HCT116 (cell line): ENCODE measurements around the gene MRPL20. TPM values are rescaled to one million over a fixed set of nuclear protein-coding genes. Genes with fewer than 3 reads are reported as not detected.

ENCODE experiments used
- ATAC-seq: fragments of 200-7000 bp; cut with Tn5 transposase; 2 replicates; pipeline ENCODE4 v1.9.1; 2020; ENCODE audit warnings: mild to moderate bottlenecking, moderate library complexity
- BruUV-seq: library from RNA; stranded (reverse); fragments of 400-500 nt; replicated peaks from 2 replicates; lab custom pipeline; 2021; lab: Mats Ljungman, UMichigan
- CTCF ChIA-PET: fragments of 300-600 bp; sonication (Branson Sonifier 250); formaldehyde crosslinking; loops from one replicate; lab custom pipeline; 2021; ENCODE audit warnings: antibody characterized with exemption; lab: Charles Lee
- POLR2A ChIA-PET: fragments of 300-600, 350-600 bp; sonication (Branson Sonifier 250); formaldehyde crosslinking; loops from one replicate; lab custom pipeline; 2021; ENCODE audit warnings: antibody characterized with exemption; lab: Charles Lee
- RAD21 ChIA-PET, 2 experiments: fragments of 300-600 bp; sonication (Branson Sonifier 250); formaldehyde crosslinking; loops; one replicate each; lab custom pipeline; 2023; ENCODE audit warnings: low total read pairs in 2 of 2; ENCODE audit not compliant: uncharacterized antibody in 2 of 2, unreplicated experiment in 2 of 2, low non-redundant PET in 1 of 2; lab: Charles Lee
- DNase-seq: peaks from one replicate; pipeline ENCODE4 v3.0.0-alpha.2; 2010; ENCODE audit warnings: low read depth, low spot score
- H2AFZ ChIP-seq: fragments of 200-600 bp; shearing (Covaris generic), sonication (generic); 2 replicates; pipeline ENCODE4 v1.6.1; 2017; ENCODE audit warnings: low read depth, mixed run types, mixed read lengths, antibody characterized with exemption, low read length; ENCODE audit not compliant: poor library complexity, severe bottlenecking
- H3K27ac ChIP-seq: 2 replicates; pipeline ENCODE4 v1.5.1; 2012; ENCODE audit warnings: low read depth, low read length
- H3K27me3 ChIP-seq: fragments of 200-600 bp; sonication (generic); 2 replicates; pipeline ENCODE4 v1.6.1; 2016; ENCODE audit warnings: mixed run types, low read length, mixed read lengths; ENCODE audit not compliant: insufficient read depth
- H3K36me3 ChIP-seq, 2 experiments: fragments of 200-500 bp in 1 of 2; fragments of 200-600 bp in 1 of 2; sonication (Bioruptor generic) in 1 of 2; sonication (generic) in 1 of 2; 2 replicates each; pipeline versions ENCODE4 v1.5.1 to v1.6.1; 2014 to 2016; ENCODE audit warnings: low read length in 2 of 2, inconsistent platforms in 1 of 2, mixed read lengths in 1 of 2, mixed run types in 1 of 2; ENCODE audit not compliant: insufficient read depth in 2 of 2, control insufficient read depth in 1 of 2
- H3K4me1 ChIP-seq, 2 experiments: fragments of 200-600 bp in 1 of 2; sonication (generic) in 1 of 2; 2 replicates each; pipeline versions ENCODE4 v1.5.1 to v1.6.1; 2012 to 2017; ENCODE audit warnings: low read length in 2 of 2, inconsistent platforms in 1 of 2, mild to moderate bottlenecking in 1 of 2, mixed read lengths in 1 of 2, mixed run types in 1 of 2, moderate library complexity in 1 of 2; ENCODE audit not compliant: insufficient read depth in 2 of 2, control insufficient read depth in 1 of 2
- H3K4me2 ChIP-seq: fragments of 200-600 bp; sonication (generic); 2 replicates; pipeline ENCODE4 v1.6.1; 2017; ENCODE audit warnings: mixed run types, low read length, mixed read lengths
- H3K4me3 ChIP-seq, 2 experiments: fragments of 200-600 bp in 1 of 2; sonication (generic) in 1 of 2; replicated peaks in 1 of 2; 2 replicates each; pipeline ENCODE4 v1.5.1; 2011 to 2016; ENCODE audit warnings: low read length in 2 of 2, control low read depth in 1 of 2, low read depth in 1 of 2, mild to moderate bottlenecking in 1 of 2, mixed read lengths in 1 of 2, mixed run types in 1 of 2
- H3K79me2 ChIP-seq: fragments of 200-600 bp; sonication (generic); 2 replicates; pipeline ENCODE4 v1.6.1; 2017; ENCODE audit warnings: mild to moderate bottlenecking, mixed run types, low read length, moderate library complexity, mixed read lengths; ENCODE audit not compliant: insufficient read depth
- H3K9ac ChIP-seq: fragments of 200-600 bp; sonication (generic); 2 replicates; pipeline ENCODE4 v1.6.1; 2016; ENCODE audit warnings: low read length, mixed read lengths
- H3K9me2 ChIP-seq: fragments of 200-600 bp; sonication (generic), shearing (Covaris generic); 2 replicates; pipeline ENCODE4 v1.6.1; 2017; ENCODE audit warnings: mixed run types, mild to moderate bottlenecking, moderate library complexity; ENCODE audit not compliant: insufficient read depth
- H3K9me3 ChIP-seq, 2 experiments: fragments of 200-500 bp in 1 of 2; fragments of 200-600 bp in 1 of 2; sonication (Bioruptor generic) in 1 of 2; sonication (generic) in 1 of 2; 2 replicates each; pipeline ENCODE4 v1.6.1; 2014 to 2017; ENCODE audit warnings: low read length in 2 of 2, mixed read lengths in 2 of 2, inconsistent platforms in 1 of 2, low read depth in 1 of 2, mild to moderate bottlenecking in 1 of 2, mixed run types in 1 of 2, moderate library complexity in 1 of 2; ENCODE audit not compliant: control insufficient read depth in 1 of 2, insufficient read depth in 1 of 2
- H4K20me1 ChIP-seq: fragments of 200-600 bp; sonication (generic), shearing (Covaris generic); 2 replicates; pipeline ENCODE4 v1.6.1; 2017; ENCODE audit warnings: mixed run types, mild to moderate bottlenecking, moderate library complexity; ENCODE audit not compliant: insufficient read depth
- CBX3 ChIP-seq: IDR thresholded peaks from 2 replicates; pipeline ENCODE4 v1.6.1; 2012; ENCODE audit warnings: low read depth
- CEBPB ChIP-seq: IDR thresholded peaks from 2 replicates; pipeline ENCODE4 v1.6.1; 2012; ENCODE audit warnings: low read depth
- EGR1 ChIP-seq: IDR thresholded peaks from 2 replicates; pipeline ENCODE4 v1.6.1; 2012; ENCODE audit warnings: low read depth
- EZH2 ChIP-seq: fragments of 200-600 bp; sonication (generic); IDR thresholded peaks from 2 replicates; pipeline ENCODE4 v1.6.1; 2017; ENCODE audit warnings: antibody characterized with exemption, mixed run types
- EZH2phosphoT487 ChIP-seq: fragments of 200-600 bp; IDR thresholded peaks from 2 replicates; pipeline ENCODE4 v1.6.1; 2018; ENCODE audit warnings: antibody characterized with exemption, borderline replicate concordance
- FOSL1 ChIP-seq: IDR thresholded peaks from 2 replicates; pipeline ENCODE4 v1.6.1; 2012; ENCODE audit warnings: low read depth
- JUND ChIP-seq: IDR thresholded peaks from 2 replicates; pipeline ENCODE4 v1.6.1; 2012
- RAD21 ChIP-seq: IDR thresholded peaks from 2 replicates; pipeline ENCODE4 v1.6.1; 2012; ENCODE audit warnings: low read depth, mild to moderate bottlenecking
- SIN3A ChIP-seq: IDR thresholded peaks from 2 replicates; pipeline ENCODE4 v1.6.1; 2012; ENCODE audit warnings: low read depth
- SP1 ChIP-seq: IDR thresholded peaks from 2 replicates; pipeline ENCODE4 v1.6.1; 2012; ENCODE audit warnings: low read depth
- SRF ChIP-seq: IDR thresholded peaks from 2 replicates; pipeline ENCODE4 v1.6.1; 2012; ENCODE audit warnings: low read depth
- TCF7L2 ChIP-seq: IDR thresholded peaks from 2 replicates; pipeline ENCODE4 v1.7.0; 2011; ENCODE audit warnings: borderline replicate concordance, inconsistent platforms; ENCODE audit not compliant: insufficient read depth, insufficient read length; ENCODE audit errors: extremely low read depth
- YY1 ChIP-seq: IDR thresholded peaks from 2 replicates; pipeline ENCODE4 v1.6.1; 2011; ENCODE audit warnings: low read length, low read depth, moderate library complexity, mild to moderate bottlenecking; ENCODE audit not compliant: insufficient replicate concordance; ENCODE audit errors: extremely low read depth
- ZNF274 ChIP-seq: fragments of 200-500 bp; sonication (Bioruptor generic); IDR thresholded peaks from 2 replicates; pipeline ENCODE4 v1.6.1; 2014; ENCODE audit warnings: mild to moderate bottlenecking, low read depth, low read length, inconsistent platforms
- intact Hi-C: fragments of 100-400 bp; cut with micrococcal nuclease; formaldehyde crosslinking; loops from 2 replicates; pipeline ENCODE4 v1.10.0; 2022
- total RNA-seq: library from RNA; stranded (reverse); gene quantifications from one replicate; pipeline ENCODE4 v1.2.1, GENCODE V29; 2021; ENCODE audit not compliant: unreplicated experiment
- TF ChIP-seq, protein P1 (sequence below): IDR thresholded peaks from 2 replicates; pipeline ENCODE4 v1.6.1; 2012; ENCODE audit warnings: low read depth
- TF ChIP-seq, protein P2 (sequence below): IDR thresholded peaks from 2 replicates; pipeline ENCODE4 v1.6.1; 2011; ENCODE audit warnings: mild to moderate bottlenecking, low read length, moderate library complexity; ENCODE audit not compliant: insufficient replicate concordance; ENCODE audit errors: extremely low read depth
- TF ChIP-seq, protein P3 (sequence below): IDR thresholded peaks from 2 replicates; pipeline ENCODE4 v1.6.1; 2012

Gene MRPL20
- total RNA-seq, 1 experiment from 2014 or later, result 131 TPM

DNA sequence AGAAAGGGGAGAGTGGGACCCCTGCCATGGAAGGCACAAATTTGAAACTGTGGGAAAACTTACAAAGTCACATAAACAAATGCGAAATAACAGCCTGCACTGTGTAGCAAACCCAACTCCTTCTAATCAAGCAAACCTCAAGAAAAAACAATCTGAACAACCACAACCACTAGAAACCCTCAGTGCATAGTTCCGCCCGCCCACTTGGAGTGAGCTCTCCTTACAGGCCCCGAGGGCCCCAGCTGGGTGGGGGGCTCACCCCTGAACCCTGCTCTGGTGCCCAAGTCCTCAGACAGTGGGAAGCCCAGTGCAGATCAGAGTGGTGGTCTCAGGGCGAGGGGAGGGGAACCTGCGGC, 47.8 kb downstream of the MRPL20 start:
- Histone ChIP-seq H3K27ac (no peak overlapping the region), H2AFZ (no peak overlapping the region), H3K27me3 (no peaks in the 10 kb centered on the region), H3K9me2 (no peaks in the 10 kb centered on the region), H4K20me1 (no peaks in the 10 kb centered on the region), H3K9me3 (no peaks in the 10 kb centered on the region), H3K4me2 (no peak overlapping the region; the same call in 1 of the 2 replicates), H3K9ac (no peak overlapping the region), H3K79me2 (no peaks in the 10 kb centered on the region), H3K36me3 (no peaks in the 10 kb centered on the region), H3K4me1 (peaks cover 22 to 52% of the 10 kb centered on the region in 2 experiments), H3K4me3 (no peak overlapping the region)
- CTCF ChIA-PET, result no interaction called here
- POLR2A ChIA-PET, result no interaction called here
- no TSS peak for BruUV-seq
- DNase-seq (no peak), ATAC-seq (no peak)
- RAD21 ChIA-PET, result no interaction called here
- no peak for TF ChIP-seq ZNF274
- no peak for TF ChIP-seq FOSL1
- TF ChIP-seq, protein P1, sequence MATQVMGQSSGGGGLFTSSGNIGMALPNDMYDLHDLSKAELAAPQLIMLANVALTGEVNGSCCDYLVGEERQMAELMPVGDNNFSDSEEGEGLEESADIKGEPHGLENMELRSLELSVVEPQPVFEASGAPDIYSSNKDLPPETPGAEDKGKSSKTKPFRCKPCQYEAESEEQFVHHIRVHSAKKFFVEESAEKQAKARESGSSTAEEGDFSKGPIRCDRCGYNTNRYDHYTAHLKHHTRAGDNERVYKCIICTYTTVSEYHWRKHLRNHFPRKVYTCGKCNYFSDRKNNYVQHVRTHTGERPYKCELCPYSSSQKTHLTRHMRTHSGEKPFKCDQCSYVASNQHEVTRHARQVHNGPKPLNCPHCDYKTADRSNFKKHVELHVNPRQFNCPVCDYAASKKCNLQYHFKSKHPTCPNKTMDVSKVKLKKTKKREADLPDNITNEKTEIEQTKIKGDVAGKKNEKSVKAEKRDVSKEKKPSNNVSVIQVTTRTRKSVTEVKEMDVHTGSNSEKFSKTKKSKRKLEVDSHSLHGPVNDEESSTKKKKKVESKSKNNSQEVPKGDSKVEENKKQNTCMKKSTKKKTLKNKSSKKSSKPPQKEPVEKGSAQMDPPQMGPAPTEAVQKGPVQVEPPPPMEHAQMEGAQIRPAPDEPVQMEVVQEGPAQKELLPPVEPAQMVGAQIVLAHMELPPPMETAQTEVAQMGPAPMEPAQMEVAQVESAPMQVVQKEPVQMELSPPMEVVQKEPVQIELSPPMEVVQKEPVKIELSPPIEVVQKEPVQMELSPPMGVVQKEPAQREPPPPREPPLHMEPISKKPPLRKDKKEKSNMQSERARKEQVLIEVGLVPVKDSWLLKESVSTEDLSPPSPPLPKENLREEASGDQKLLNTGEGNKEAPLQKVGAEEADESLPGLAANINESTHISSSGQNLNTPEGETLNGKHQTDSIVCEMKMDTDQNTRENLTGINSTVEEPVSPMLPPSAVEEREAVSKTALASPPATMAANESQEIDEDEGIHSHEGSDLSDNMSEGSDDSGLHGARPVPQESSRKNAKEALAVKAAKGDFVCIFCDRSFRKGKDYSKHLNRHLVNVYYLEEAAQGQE, result no peak
- no peak for TF ChIP-seq SP1
- no peak for TF ChIP-seq CBX3
- TF ChIP-seq, protein P2, sequence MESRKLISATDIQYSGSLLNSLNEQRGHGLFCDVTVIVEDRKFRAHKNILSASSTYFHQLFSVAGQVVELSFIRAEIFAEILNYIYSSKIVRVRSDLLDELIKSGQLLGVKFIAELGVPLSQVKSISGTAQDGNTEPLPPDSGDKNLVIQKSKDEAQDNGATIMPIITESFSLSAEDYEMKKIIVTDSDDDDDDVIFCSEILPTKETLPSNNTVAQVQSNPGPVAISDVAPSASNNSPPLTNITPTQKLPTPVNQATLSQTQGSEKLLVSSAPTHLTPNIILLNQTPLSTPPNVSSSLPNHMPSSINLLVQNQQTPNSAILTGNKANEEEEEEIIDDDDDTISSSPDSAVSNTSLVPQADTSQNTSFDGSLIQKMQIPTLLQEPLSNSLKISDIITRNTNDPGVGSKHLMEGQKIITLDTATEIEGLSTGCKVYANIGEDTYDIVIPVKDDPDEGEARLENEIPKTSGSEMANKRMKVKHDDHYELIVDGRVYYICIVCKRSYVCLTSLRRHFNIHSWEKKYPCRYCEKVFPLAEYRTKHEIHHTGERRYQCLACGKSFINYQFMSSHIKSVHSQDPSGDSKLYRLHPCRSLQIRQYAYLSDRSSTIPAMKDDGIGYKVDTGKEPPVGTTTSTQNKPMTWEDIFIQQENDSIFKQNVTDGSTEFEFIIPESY, result no peak
- no peak for TF ChIP-seq EZH2
- no peak for TF ChIP-seq SIN3A
- TF ChIP-seq RAD21, result no peak
- no peak for TF ChIP-seq EZH2phosphoT487
- no peak for TF ChIP-seq JUND
- no peak for TF ChIP-seq SRF
- TF ChIP-seq YY1, result no peak
- TF ChIP-seq CEBPB, result no peak
- TF ChIP-seq, protein P3, sequence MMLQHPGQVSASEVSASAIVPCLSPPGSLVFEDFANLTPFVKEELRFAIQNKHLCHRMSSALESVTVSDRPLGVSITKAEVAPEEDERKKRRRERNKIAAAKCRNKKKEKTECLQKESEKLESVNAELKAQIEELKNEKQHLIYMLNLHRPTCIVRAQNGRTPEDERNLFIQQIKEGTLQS, result no peak
- no peak for TF ChIP-seq EGR1
- TF ChIP-seq TCF7L2, result no peak
- intact Hi-C loops, result no loop called here
